H1 (cell line): Measurements from ENCODE around the gene RNF186. TPM values are rescaled to one million over a fixed set of nuclear protein-coding genes. Genes with fewer than 3 reads are reported as not detected.
"Not testable (repeated sequence)": the region's sequence is repeated elsewhere in the genome, so short reads cannot be mapped to it uniquely, and the experiment has no call there.

Source experiments
- CTCF ChIA-PET: fragments of 300-600 bp; sonication (Branson Sonifier 250); formaldehyde crosslinking; loops from one replicate; lab custom pipeline; 2021; ENCODE audit not compliant: partially characterized antibody; lab: Charles Lee
- POLR2A ChIA-PET: fragments of 300-600 bp; sonication (Branson Sonifier 250); formaldehyde crosslinking; loops from one replicate; lab custom pipeline; 2021; ENCODE audit warnings: inconsistent platforms; ENCODE audit not compliant: partially characterized antibody; lab: Charles Lee
- DNase-seq, 2 experiments: peaks; one replicate each; pipeline versions ENCODE4 v3.0.0 to v3.0.0-alpha.2; 2010 to 2022; ENCODE audit warnings: low spot score in 2 of 2, low read depth in 1 of 2, mixed read lengths in 1 of 2
- FAIRE-seq: peaks from 2 replicates; lab custom pipeline; 2011; peaks lifted over from hg19 to GRCh38; lab: Jason Lieb, UNC
- H2AFZ ChIP-seq: 2 replicates; pipeline ENCODE4 v1.8.1; 2012; ENCODE audit warnings: low read length, inconsistent platforms
- H2AK5ac ChIP-seq: 2 replicates; pipeline ENCODE4 v1.6.1; 2013; ENCODE audit warnings: low read depth, low read length
- H2BK120ac ChIP-seq: replicated peaks from 2 replicates; pipeline ENCODE3; 2013; ENCODE audit warnings: low read depth, low read length, inconsistent platforms
- H2BK12ac ChIP-seq: 2 replicates; pipeline ENCODE4 v1.6.1; 2013; ENCODE audit warnings: low read depth, low read length
- H2BK15ac ChIP-seq: 2 replicates; pipeline ENCODE4 v1.6.1; 2013; ENCODE audit warnings: low read length
- H2BK20ac ChIP-seq: 2 replicates; pipeline ENCODE4 v1.6.1; 2013; ENCODE audit warnings: low read length
- H2BK5ac ChIP-seq: 2 replicates; pipeline ENCODE4 v1.6.1; 2013; ENCODE audit warnings: low read depth, low read length
- H3K14ac ChIP-seq: 2 replicates; pipeline ENCODE4 v1.6.1; 2013; ENCODE audit warnings: inconsistent platforms; ENCODE audit not compliant: insufficient read length
- H3K18ac ChIP-seq: 2 replicates; pipeline ENCODE4 v1.6.1; 2013; ENCODE audit warnings: low read length; ENCODE audit errors: extremely low read depth
- H3K23ac ChIP-seq: 2 replicates; pipeline ENCODE4 v1.6.1; 2013; ENCODE audit warnings: inconsistent platforms; ENCODE audit not compliant: insufficient read length
- H3K23me2 ChIP-seq: 2 replicates; pipeline ENCODE4 v1.6.1; 2013; ENCODE audit warnings: low read depth, low read length
- H3K27ac ChIP-seq: 2 replicates; pipeline ENCODE4 v1.6.1; 2011; ENCODE audit warnings: low read depth, low read length, inconsistent platforms
- H3K27me3 ChIP-seq, 4 experiments: replicated peaks in 1 of 4; 1 replicate in 1 of 4; 2 replicates in 3 of 4; pipeline versions ENCODE4 v1.6.1 to v1.8.1; 2011 to 2013; ENCODE audit warnings: low read length in 3 of 4, mild to moderate bottlenecking in 3 of 4, inconsistent platforms in 2 of 4, mixed read lengths in 2 of 4, moderate library complexity in 1 of 4; ENCODE audit not compliant: control insufficient read depth in 3 of 4, insufficient read depth in 3 of 4; ENCODE audit errors: extremely low read depth in 1 of 4
- H3K36me3 ChIP-seq, 4 experiments: 2 replicates each; pipeline versions ENCODE4 v1.6.1 to v1.8.1; 2011 to 2013; ENCODE audit warnings: mild to moderate bottlenecking in 4 of 4, low read length in 3 of 4, moderate library complexity in 2 of 4, control low read depth in 1 of 4, inconsistent platforms in 1 of 4; ENCODE audit not compliant: insufficient read depth in 4 of 4, control insufficient read depth in 2 of 4
- H3K4ac ChIP-seq: replicated peaks from 2 replicates; pipeline ENCODE3; 2013; ENCODE audit warnings: low read length, low read depth, mixed read lengths, inconsistent platforms; ENCODE audit not compliant: insufficient read length
- H3K4me1 ChIP-seq, 4 experiments: replicated peaks in 1 of 4; 1 replicate in 1 of 4; 2 replicates in 3 of 4; pipeline versions ENCODE4 v1.6.1 to v1.8.1; 2011 to 2013; ENCODE audit warnings: low read length in 3 of 4, inconsistent platforms in 2 of 4, mixed read lengths in 1 of 4; ENCODE audit not compliant: insufficient read depth in 4 of 4, control insufficient read depth in 3 of 4
- H3K4me2 ChIP-seq, 2 experiments: 2 replicates each; pipeline versions ENCODE4 v1.6.1 to v1.8.1; 2011 to 2013; ENCODE audit warnings: low read depth in 2 of 2, low read length in 2 of 2, control low read depth in 1 of 2, inconsistent platforms in 1 of 2, mild to moderate bottlenecking in 1 of 2; ENCODE audit not compliant: insufficient read depth in 1 of 2
- H3K4me3 ChIP-seq, 4 experiments: fragments of 200-600, 300-600 bp in 1 of 4; sonication (generic), shearing (Covaris generic), sonication (Bioruptor Twin) in 1 of 4; 2 replicates each; pipeline versions ENCODE4 v1.5.1 to v1.8.1; 2011 to 2016; ENCODE audit warnings: low read length in 4 of 4, low read depth in 3 of 4, control low read depth in 2 of 4, inconsistent platforms in 2 of 4, mild to moderate bottlenecking in 2 of 4, mixed read lengths in 1 of 4, moderate library complexity in 1 of 4; ENCODE audit not compliant: insufficient read depth in 2 of 4; ENCODE audit errors: extremely low read depth in 1 of 4
- H3K56ac ChIP-seq: replicated peaks from 2 replicates; pipeline ENCODE3; 2013; ENCODE audit warnings: low read depth, mild to moderate bottlenecking, mixed read lengths, low read length, inconsistent platforms; ENCODE audit not compliant: insufficient read length
- H3K79me1 ChIP-seq: 2 replicates; pipeline ENCODE4 v1.6.1; 2013; ENCODE audit warnings: low read depth, low read length, control low read depth
- H3K79me2 ChIP-seq, 2 experiments: 2 replicates each; pipeline versions ENCODE4 v1.6.1 to v1.8.1; 2012 to 2013; ENCODE audit warnings: low read length in 2 of 2, mild to moderate bottlenecking in 2 of 2, inconsistent platforms in 1 of 2; ENCODE audit not compliant: insufficient read depth in 2 of 2, control insufficient read depth in 1 of 2
- H3K9ac ChIP-seq, 4 experiments: replicated peaks in 1 of 4; 1 replicate in 1 of 4; 2 replicates in 3 of 4; pipeline versions ENCODE4 v1.6.1 to v1.8.1; 2011 to 2013; ENCODE audit warnings: low read depth in 3 of 4, low read length in 3 of 4, control low read depth in 2 of 4, mild to moderate bottlenecking in 2 of 4, moderate library complexity in 2 of 4, inconsistent platforms in 1 of 4; ENCODE audit errors: extremely low read depth in 1 of 4
- H3K9me3 ChIP-seq, 2 experiments: 2 replicates each; pipeline versions ENCODE4 v1.6.1 to v1.8.1; 2012 to 2013; ENCODE audit warnings: mild to moderate bottlenecking in 2 of 2, moderate library complexity in 2 of 2, control low read depth in 1 of 2, inconsistent platforms in 1 of 2, low read depth in 1 of 2, low read length in 1 of 2, mixed read lengths in 1 of 2; ENCODE audit not compliant: insufficient read depth in 2 of 2
- H4K20me1 ChIP-seq, 2 experiments: replicated peaks in 1 of 2; 2 replicates each; pipeline versions ENCODE3 to v1.8.1; 2011 to 2013; ENCODE audit warnings: inconsistent platforms in 2 of 2, low read length in 2 of 2, mild to moderate bottlenecking in 1 of 2; ENCODE audit not compliant: insufficient read depth in 2 of 2, control insufficient read depth in 1 of 2
- H4K5ac ChIP-seq: 2 replicates; pipeline ENCODE4 v1.6.1; 2013; ENCODE audit warnings: low read length, low read depth, mixed read lengths, inconsistent platforms; ENCODE audit not compliant: insufficient read length
- H4K8ac ChIP-seq: 2 replicates; pipeline ENCODE4 v1.8.0; 2013; ENCODE audit warnings: mild to moderate bottlenecking, moderate library complexity, low read length, inconsistent platforms; ENCODE audit not compliant: insufficient read depth; ENCODE audit errors: extremely low read depth
- H4K91ac ChIP-seq: replicated peaks from 2 replicates; pipeline ENCODE3; 2013; ENCODE audit warnings: low read length, mixed read lengths, inconsistent platforms; ENCODE audit not compliant: insufficient read length
- HDAC2 ChIP-seq, 2 experiments: fragments of 300-600 bp in 1 of 2; sonication (generic) in 1 of 2; IDR thresholded peaks; 2 replicates each; pipeline ENCODE4 v1.6.1; 2011 to 2012; ENCODE audit warnings: low read depth in 2 of 2, low read length in 2 of 2, mild to moderate bottlenecking in 2 of 2, moderate library complexity in 2 of 2, borderline replicate concordance in 1 of 2, inconsistent platforms in 1 of 2
- NANOG ChIP-seq: IDR thresholded peaks from 2 replicates; pipeline ENCODE4 v1.6.1; 2011; ENCODE audit warnings: low read length, low read depth, mild to moderate bottlenecking, inconsistent platforms; ENCODE audit not compliant: insufficient read depth, poor library complexity, severe bottlenecking
- SP1 ChIP-seq: IDR thresholded peaks from 2 replicates; pipeline ENCODE4 v1.6.1; 2011; ENCODE audit warnings: low read depth, low read length
- TCF12 ChIP-seq: IDR thresholded peaks from 2 replicates; pipeline ENCODE4 v1.6.1; 2011; ENCODE audit warnings: low read depth, mild to moderate bottlenecking, low read length
- WGBS, 2 experiments: shearing (Covaris generic) in 1 of 2; methylation state at CpG; one replicate each; pipeline versions ENCODE4 v1.1.6 to v1.1.7; 2013 to 2015; ENCODE audit warnings: low lambda C conversion rate in 2 of 2, mixed read lengths in 2 of 2, inconsistent platforms in 1 of 2, low coverage in 1 of 2, missing lambda C conversion rate in 1 of 2; ENCODE audit not compliant: insufficient replicate concordance in 2 of 2, insufficient coverage in 1 of 2, insufficient read length in 1 of 2; ENCODE audit errors: extremely low coverage in 1 of 2, missing lambda C conversion rate in 1 of 2; 5-methylcytosine and 5-hydroxymethylcytosine counted together
- polyA plus RNA-seq, 7 experiments: library from polyadenylated mRNA; depleted of rRNA in 3 of 7; stranded (reverse) in 5 of 7; unstranded in 2 of 7; fragments of >200 nt in 5 of 7; fragments of 200-250 nt in 2 of 7; gene quantifications; 1 replicate in 5 of 7; 2 replicates in 1 of 7; 4 replicates in 1 of 7; pipeline versions ENCODE4 v1.2.1 to v1.2.3, GENCODE V29; 2011 to 2013; ENCODE audit warnings: missing spikeins in 2 of 7, mixed read lengths in 2 of 7
- total RNA-seq: library from RNA; stranded (reverse); fragmentation: NEBNext Ultra II Directional; extraction: Animal tissue kit (Norgen Biotek cat#: 25700); gene quantifications from 2 replicates; pipeline ENCODE4 v1.2.1, GENCODE V29; 2021

Gene RNF186
- total and polyA plus RNA-seq, 2 of the 8 experiments (the other 6 are each of a cell fraction or from before 2014, with no cell fraction given): not detected

GRCh38 chr1:19816737-19817086 is 1.6 kb upstream of the RNF186 start:
- POLR2A ChIA-PET: interaction anchor here (0.8 to 2.0 kb wide), 3 partner anchors 36 to 65 kb away, joined by 3 to 5 read pairs (median 3); partner anchors contain the start of gene OTUD3
- not testable (repeated sequence) for H3K79me1 ChIP-seq, H3K27me3 ChIP-seq, H3K23ac ChIP-seq, DNase-seq, H2BK20ac ChIP-seq, H3K36me3 ChIP-seq, H3K14ac ChIP-seq, H3K4me3 ChIP-seq, H2BK120ac ChIP-seq, H2AFZ ChIP-seq, H2BK15ac ChIP-seq, H4K91ac ChIP-seq, H3K23me2 ChIP-seq, H3K9ac ChIP-seq, H3K79me2 ChIP-seq, H4K8ac ChIP-seq, H3K9me3 ChIP-seq, H3K4ac ChIP-seq, H3K18ac ChIP-seq, H3K56ac ChIP-seq, H3K27ac ChIP-seq, H4K5ac ChIP-seq, H4K20me1 ChIP-seq
- 5% methylated on average over 1 of the region's 1 CpG; no CpG with 5 or more reads in 1 of the 2 experiments for WGBS, 2 experiments
- FAIRE-seq: peak; percentile 93
- CTCF ChIA-PET: interaction anchor here (0.8 to 1.8 kb wide), 6 partner anchors 16 to 112 kb away, joined by 3 to 7 read pairs (median 5); no protein-coding TSS in a partner anchor
- peak; percentile 52 for TF ChIP-seq NANOG
- TF ChIP-seq TCF12: 0 out of 2 replicates have a peak, but pooled peaks have one; percentile 47
- 0 out of 4 replicates have a peak, but pooled peaks of 1 of the 2 experiments have one; percentile 6 for TF ChIP-seq HDAC2 (IDR thresholded peaks at IDR 0.05; ENCODE audit: borderline replicate concordance in 1 of 2, low read depth in 2 of 2, low read length in 2 of 2)
- TF ChIP-seq SP1: peak; percentile 24; the same call in 1 of the 2 replicates
- Histone ChIP-seq H3K4me2 (peak overlapping the region; percentile 32 to 50; a peak in 3 of 4 replicates), H2BK12ac (0 out of 2 replicates have a peak overlapping the region, but pooled peaks have one; percentile 41), H2BK5ac (peak overlapping the region; percentile 95; the same call in 1 of the 2 replicates), H3K4me1 (peaks cover 10 to 19% (median 11%) of the 10 kb centered on the region in 4 experiments), H2AK5ac (0 out of 2 replicates have a peak overlapping the region, but pooled peaks have one; percentile 75)
